ENCODE results near the gene WRAP53. TPM values are rescaled to one million over a fixed set of nuclear protein-coding genes. Genes with fewer than 3 reads are reported as not detected.

The WRAP53 gene
- total and polyA plus RNA-seq, 2 experiments from 2014 or later, result 7.8 to 12.0 TPM

DNA sequence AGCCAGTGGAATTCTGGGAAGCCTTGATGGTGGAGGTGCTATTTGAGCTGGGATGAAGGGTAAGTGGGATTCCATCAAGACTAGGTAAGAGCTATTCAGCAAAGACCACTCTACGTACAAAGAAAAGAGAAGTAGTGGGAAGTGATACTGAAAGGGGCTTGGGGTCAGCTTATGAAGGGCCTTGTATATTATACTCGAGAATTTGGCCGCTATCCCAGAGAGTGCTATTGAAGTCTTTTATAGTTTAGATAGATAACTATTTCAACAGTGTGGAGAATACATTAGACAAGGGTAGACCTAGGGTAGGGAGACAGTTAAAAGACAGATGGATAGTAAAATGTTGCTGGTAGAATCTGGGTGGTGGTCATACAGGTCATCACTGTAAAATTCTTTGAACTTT is 39.6 kb downstream of the WRAP53 start:
- no peaks in the 10 kb centered on the region for H3K36me3 ChIP-seq (replicated peaks; ENCODE audit: insufficient read depth, low read depth)
- H3K9me2 ChIP-seq (replicated peaks; ENCODE audit: insufficient read depth), result no peaks in the 10 kb centered on the region
- no peaks in the 10 kb centered on the region for H3K79me2 ChIP-seq
- no peaks in the 10 kb centered on the region for H3K27me3 ChIP-seq
- no peaks in the 10 kb centered on the region for H3K4me1 ChIP-seq (ENCODE audit: insufficient read depth)
- TF ChIP-seq EZH2 (IDR thresholded peaks at IDR 0.05; ENCODE audit: borderline replicate concordance) (no peak), EZH2phosphoT487 (IDR thresholded peaks at IDR 0.05; ENCODE audit: low read depth, severe bottlenecking, unreplicated experiment) (no peak)
- TF ChIP-seq, protein P1, sequence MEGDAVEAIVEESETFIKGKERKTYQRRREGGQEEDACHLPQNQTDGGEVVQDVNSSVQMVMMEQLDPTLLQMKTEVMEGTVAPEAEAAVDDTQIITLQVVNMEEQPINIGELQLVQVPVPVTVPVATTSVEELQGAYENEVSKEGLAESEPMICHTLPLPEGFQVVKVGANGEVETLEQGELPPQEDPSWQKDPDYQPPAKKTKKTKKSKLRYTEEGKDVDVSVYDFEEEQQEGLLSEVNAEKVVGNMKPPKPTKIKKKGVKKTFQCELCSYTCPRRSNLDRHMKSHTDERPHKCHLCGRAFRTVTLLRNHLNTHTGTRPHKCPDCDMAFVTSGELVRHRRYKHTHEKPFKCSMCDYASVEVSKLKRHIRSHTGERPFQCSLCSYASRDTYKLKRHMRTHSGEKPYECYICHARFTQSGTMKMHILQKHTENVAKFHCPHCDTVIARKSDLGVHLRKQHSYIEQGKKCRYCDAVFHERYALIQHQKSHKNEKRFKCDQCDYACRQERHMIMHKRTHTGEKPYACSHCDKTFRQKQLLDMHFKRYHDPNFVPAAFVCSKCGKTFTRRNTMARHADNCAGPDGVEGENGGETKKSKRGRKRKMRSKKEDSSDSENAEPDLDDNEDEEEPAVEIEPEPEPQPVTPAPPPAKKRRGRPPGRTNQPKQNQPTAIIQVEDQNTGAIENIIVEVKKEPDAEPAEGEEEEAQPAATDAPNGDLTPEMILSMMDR (IDR thresholded peaks at IDR 0.05; ENCODE audit: poor library complexity), result no peak
- H2AFZ ChIP-seq, result no peak overlapping the region
- H3K4me2 ChIP-seq, result no peak overlapping the region
- no peak overlapping the region for H3K27ac ChIP-seq
- H4K20me1 ChIP-seq (ENCODE audit: insufficient read depth, poor library complexity, severe bottlenecking), result no peaks in the 10 kb centered on the region
- no peak for DNase-seq (ENCODE audit: low spot score)
- no peak overlapping the region for H3K4me3 ChIP-seq
- WGBS (ENCODE audit: low lambda C conversion rate, missing lambda C conversion rate), result 72% methylated on average over 3 of the region's 3 CpGs
- no peaks in the 10 kb centered on the region for H3K9me3 ChIP-seq (ENCODE audit: low read depth)

DNA sequence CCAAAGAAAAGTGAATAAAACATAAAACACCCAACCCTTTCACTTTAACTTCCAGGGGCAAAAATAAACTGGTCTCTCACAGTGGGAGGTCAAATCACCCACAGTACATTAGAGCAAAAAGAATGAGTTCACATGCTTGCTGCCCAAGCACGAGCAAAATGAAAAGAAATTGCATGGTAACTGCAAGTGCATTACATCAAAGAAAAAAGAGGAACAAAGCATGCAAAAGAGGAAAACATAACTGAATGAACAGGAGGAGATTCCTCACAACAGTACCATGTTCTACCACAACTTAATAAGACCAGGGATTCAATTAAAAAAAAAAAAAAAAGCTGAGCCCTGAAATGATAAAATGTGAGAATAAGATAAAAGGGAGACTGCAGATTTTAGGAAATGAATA is 41.5 kb downstream of the WRAP53 start:
- Histone ChIP-seq H3K9me2 (replicated peaks; ENCODE audit: insufficient read depth) (no peaks in the 10 kb centered on the region), H3K27me3 (no peaks in the 10 kb centered on the region), H3K9me3 (ENCODE audit: low read depth) (no peaks in the 10 kb centered on the region), H3K79me2 (no peaks in the 10 kb centered on the region), H3K4me2 (no peak overlapping the region), H3K4me3 (no peak overlapping the region), H3K36me3 (replicated peaks; ENCODE audit: insufficient read depth, low read depth) (no peaks in the 10 kb centered on the region), H2AFZ (no peak overlapping the region), H3K27ac (no peak overlapping the region), H4K20me1 (ENCODE audit: insufficient read depth, poor library complexity, severe bottlenecking) (no peaks in the 10 kb centered on the region), H3K4me1 (ENCODE audit: insufficient read depth) (no peaks in the 10 kb centered on the region)
- 67% methylated on average over 1 of the region's 1 CpG for WGBS (ENCODE audit: low lambda C conversion rate, missing lambda C conversion rate)
- no peak for DNase-seq (ENCODE audit: low spot score)
- TF ChIP-seq, protein P1 (IDR thresholded peaks at IDR 0.05; ENCODE audit: poor library complexity), result no peak
- no peak for TF ChIP-seq EZH2phosphoT487 (IDR thresholded peaks at IDR 0.05; ENCODE audit: low read depth, severe bottlenecking, unreplicated experiment)

DNA sequence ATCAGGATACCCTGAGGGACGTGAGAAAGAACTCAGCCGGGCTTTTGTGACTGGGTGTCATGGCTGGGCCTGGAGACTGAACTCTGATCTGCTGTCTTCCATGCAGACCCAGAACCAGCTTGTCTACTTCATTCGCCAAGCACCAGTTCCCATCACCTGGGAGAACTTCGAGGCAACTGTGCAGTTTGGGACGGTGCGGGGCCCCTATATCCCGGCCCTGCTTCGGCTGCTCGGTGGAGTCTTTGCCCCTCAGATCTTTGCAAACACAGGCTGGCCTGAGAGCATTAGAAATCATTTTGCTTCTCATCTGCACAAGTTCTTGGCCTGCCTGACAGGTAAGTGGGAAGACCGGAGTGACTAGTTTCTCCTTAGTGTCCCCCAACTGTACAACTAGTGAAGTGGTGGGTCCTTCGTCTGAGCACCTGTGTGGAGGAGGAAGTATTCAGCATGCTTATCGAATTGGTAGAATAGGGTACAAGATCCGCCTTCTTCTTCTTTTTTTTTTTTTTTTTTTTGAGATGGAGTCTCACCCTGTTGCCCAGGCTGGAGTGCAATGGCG is 44.8 kb downstream of the WRAP53 start:
- H3K4me1 ChIP-seq (ENCODE audit: insufficient read depth), result no peaks in the 10 kb centered on the region
- no peaks in the 10 kb centered on the region for H3K9me2 ChIP-seq (replicated peaks; ENCODE audit: insufficient read depth)
- no peaks in the 10 kb centered on the region for H4K20me1 ChIP-seq (ENCODE audit: insufficient read depth, poor library complexity, severe bottlenecking)
- DNase-seq (ENCODE audit: low spot score), result no peak
- H3K27me3 ChIP-seq, result no peaks in the 10 kb centered on the region
- no peaks in the 10 kb centered on the region for H3K9me3 ChIP-seq (ENCODE audit: low read depth)
- H3K4me2 ChIP-seq, result no peak overlapping the region
- H3K79me2 ChIP-seq, result no peaks in the 10 kb centered on the region
- WGBS (ENCODE audit: low lambda C conversion rate, missing lambda C conversion rate), result 87% methylated on average over 14 of the region's 14 CpGs
- TF ChIP-seq, protein P1 (IDR thresholded peaks at IDR 0.05; ENCODE audit: poor library complexity), result no peak
- TF ChIP-seq EZH2phosphoT487 (IDR thresholded peaks at IDR 0.05; ENCODE audit: low read depth, severe bottlenecking, unreplicated experiment), result no peak
- no peak for TF ChIP-seq EZH2 (IDR thresholded peaks at IDR 0.05; ENCODE audit: borderline replicate concordance)
- H3K36me3 ChIP-seq (replicated peaks; ENCODE audit: insufficient read depth, low read depth), result no peaks in the 10 kb centered on the region
- H3K4me3 ChIP-seq, result no peak overlapping the region
- no peak overlapping the region for H2AFZ ChIP-seq
- no peak overlapping the region for H3K27ac ChIP-seq

DNA sequence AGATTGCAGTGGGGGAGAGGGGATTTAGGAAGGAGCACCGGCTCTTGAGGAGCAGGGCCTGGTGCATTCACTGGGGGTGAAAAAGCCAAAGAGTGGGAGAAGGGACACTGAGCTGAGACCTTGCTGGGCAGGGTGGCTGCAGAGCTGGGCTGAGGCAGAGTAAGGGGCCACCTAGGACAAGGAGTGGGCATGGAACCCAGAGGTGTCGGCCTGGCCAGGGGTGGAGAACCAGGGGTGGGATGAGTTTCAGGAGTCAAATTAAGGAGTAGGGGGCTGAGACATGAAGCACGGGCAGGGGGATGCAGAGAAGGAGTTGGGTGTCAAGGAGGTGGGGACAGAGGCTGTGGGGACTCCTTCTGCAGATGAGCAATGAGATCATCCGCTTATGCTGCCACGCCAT is 49.3 kb downstream of the WRAP53 start:
- Histone ChIP-seq H3K4me2 (no peak overlapping the region), H3K36me3 (replicated peaks; ENCODE audit: insufficient read depth, low read depth) (no peaks in the 10 kb centered on the region), H4K20me1 (ENCODE audit: insufficient read depth, poor library complexity, severe bottlenecking) (no peaks in the 10 kb centered on the region), H3K4me1 (ENCODE audit: insufficient read depth) (no peaks in the 10 kb centered on the region), H3K4me3 (no peak overlapping the region), H3K9me3 (ENCODE audit: low read depth) (no peaks in the 10 kb centered on the region), H3K27me3 (peaks cover 3% of the 10 kb centered on the region), H3K9me2 (replicated peaks; ENCODE audit: insufficient read depth) (no peaks in the 10 kb centered on the region), H2AFZ (no peak overlapping the region), H3K79me2 (no peaks in the 10 kb centered on the region), H3K27ac (no peak overlapping the region)
- WGBS (ENCODE audit: low lambda C conversion rate, missing lambda C conversion rate), result 95% methylated on average over 5 of the region's 5 CpGs
- DNase-seq (ENCODE audit: low spot score), result no peak
- TF ChIP-seq, protein P1 (IDR thresholded peaks at IDR 0.05; ENCODE audit: poor library complexity), result no peak
- TF ChIP-seq EZH2phosphoT487 (IDR thresholded peaks at IDR 0.05; ENCODE audit: low read depth, severe bottlenecking, unreplicated experiment), result no peak
- no peak for TF ChIP-seq EZH2 (IDR thresholded peaks at IDR 0.05; ENCODE audit: borderline replicate concordance)

Measured in hepatocyte (in vitro differentiated cells).